GM19193 (cell line): ENCODE measurements around the gene SPATS2.

Experiments used
- POLR2A ChIP-seq: IDR thresholded peaks from 4 replicates; pipeline ENCODE4 v1.6.1; 2011; ENCODE audit not compliant: insufficient read depth, insufficient read length; ENCODE audit errors: extremely low read depth

SPATS2 gene

GRCh38 chr12:49451468-49452259 is 84.4 kb downstream of the SPATS2 start:
- no peak for TF ChIP-seq POLR2A

DNA sequence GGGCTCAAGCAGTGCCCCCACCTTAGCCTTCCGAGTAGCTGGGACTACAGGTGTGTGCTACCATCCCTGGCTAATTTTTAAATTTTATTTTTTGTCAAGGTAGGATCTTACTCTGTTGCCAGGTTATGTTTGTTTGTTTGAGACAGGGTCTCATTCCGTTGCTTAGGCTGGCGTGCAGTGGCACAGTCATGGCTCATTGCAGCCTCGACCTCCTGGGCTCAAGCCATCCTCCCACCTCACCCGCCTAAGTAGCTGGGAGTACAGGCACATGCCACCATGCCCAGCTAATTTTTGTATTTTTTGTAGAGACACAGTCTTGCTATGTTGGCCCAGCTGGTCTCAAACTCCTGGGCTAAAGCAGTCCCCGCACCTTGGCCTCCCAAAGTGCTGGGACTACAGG is 88.2 kb downstream of the SPATS2 start:
- TF ChIP-seq POLR2A, result no peak

- TF ChIP-seq POLR2A, result no peak
Observed at GRCh38 chr12:49456131-49456679, 88.9 kb downstream of the SPATS2 start.

GRCh38 chr12:49458816-49459215 is 91.6 kb downstream of the SPATS2 start:
- no peak for TF ChIP-seq POLR2A

DNA sequence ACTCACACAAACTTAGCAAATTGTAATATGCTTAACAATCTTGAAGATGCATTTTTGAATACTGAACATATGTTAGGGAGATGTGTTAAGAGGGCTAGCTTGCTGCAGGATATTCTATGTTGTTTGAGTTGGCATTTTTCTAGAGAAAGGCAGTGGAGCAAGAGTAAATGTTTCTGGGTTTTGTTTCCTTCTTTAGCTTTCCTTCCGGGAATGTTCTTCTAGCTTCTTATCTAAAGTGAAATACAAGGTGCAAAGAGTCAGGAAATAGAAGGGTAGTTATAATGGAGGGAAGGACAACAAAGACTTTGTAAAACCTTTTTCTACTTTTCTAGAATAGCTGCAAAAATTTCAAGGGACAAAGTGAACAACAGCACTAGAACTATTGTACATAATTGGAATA is 94.0 kb downstream of the SPATS2 start:
- TF ChIP-seq POLR2A, result no peak

GRCh38 chr12:49462083-49462744 is 95.0 kb downstream of the SPATS2 start:
- TF ChIP-seq POLR2A, result no peak

DNA sequence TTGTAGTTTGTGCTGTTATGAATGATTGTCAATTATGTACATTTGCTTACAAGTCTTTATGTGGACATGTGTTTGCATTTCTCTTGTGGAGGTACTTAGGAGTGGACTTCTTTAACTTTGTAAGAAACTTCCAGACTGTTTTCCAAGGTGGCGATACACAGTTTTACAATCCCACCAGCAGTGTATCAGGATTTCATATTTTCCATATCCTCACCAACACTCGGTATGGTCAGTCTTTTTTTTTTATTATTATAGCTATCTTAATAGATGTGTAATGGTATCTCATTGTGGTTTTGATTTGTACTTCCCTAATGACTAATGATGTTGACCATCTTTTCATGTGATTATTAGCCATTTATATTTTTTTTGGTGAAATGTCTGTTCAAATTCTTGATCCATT is 97.9 kb downstream of the SPATS2 start:
- no peak for TF ChIP-seq POLR2A

DNA sequence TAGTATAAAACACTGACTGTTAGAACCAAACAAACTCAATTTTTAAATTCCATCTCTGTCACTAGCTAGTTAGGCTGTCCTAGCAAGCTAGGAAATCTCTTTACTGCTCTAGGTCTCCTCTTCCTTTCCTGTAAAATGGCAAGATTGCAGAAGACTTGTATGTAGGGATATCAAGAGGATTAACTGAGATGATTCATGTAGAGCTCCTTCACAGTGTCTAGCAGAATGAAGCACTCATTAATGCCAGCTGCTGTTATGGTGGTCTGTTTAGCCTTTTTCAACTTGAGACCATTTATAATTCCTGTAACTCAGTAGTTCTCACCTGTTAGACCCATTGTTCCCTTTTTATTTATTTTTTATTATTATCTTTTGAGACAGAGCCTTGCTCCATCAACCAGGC is 103.7 kb downstream of the SPATS2 start:
- no peak for TF ChIP-seq POLR2A

GRCh38 chr12:49471557-49471956 is 104.3 kb downstream of the SPATS2 start:
- no peak for TF ChIP-seq POLR2A

DNA sequence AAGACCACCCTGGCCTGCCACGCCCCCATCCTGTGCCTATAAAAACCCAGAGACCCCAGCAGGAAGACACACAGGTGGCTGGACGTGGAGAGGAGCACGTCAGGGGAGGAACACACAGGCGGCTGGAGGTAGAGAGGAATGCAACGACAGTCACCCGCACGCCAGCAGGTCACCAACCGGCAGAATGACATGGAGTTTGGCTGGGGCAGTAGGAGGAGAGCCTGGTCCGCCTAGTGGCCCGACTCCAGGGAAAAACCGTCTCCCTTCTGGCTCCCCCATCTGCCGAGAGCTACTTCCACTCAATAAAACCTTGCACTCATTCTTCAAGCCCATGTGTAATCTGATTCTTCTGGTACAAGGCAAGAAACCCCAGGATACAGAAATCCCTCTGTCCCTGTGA is 108.8 kb downstream of the SPATS2 start:
- no peak for TF ChIP-seq POLR2A

DNA sequence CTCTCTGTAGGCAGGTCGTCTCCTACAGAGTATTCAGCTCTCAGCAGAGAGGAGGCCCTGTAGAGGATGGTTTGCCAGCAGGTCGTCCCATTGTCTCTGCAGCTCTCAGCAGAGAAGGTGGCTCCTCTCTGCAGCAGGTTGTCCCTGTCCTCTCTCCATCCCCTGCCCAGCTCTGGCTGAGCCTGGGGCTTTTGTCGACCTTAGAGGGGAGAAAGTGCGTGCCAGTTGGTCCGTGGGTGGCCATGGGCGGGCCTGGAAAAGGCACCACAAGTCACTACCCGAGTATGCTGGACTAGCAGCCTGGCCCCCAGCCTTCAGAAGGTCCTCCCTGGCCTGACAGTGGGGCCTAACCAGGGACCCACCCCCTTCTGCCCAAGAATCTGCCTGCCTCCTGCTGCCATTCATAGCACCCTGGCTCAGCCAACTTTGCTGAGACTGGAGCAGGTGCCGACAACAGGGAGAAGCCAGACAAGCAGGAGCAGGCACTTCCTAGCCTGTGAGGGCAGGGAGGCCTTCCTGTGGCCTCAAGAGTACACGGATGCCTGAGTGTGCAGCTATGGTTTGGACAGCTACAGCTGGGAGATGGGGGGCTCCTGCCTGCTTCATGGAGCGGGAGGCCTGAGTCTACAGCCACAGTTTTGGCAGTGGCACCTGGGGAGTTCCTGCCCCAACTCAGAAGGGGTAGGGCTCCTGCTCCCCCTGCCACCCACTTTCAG is 111.8 kb downstream of the SPATS2 start:
- TF ChIP-seq POLR2A, result no peak

- TF ChIP-seq POLR2A, result no peak
Observed at GRCh38 chr12:49482095-49483051, 115.1 kb downstream of the SPATS2 start.

GRCh38 chr12:49483619-49484018 is 116.4 kb downstream of the SPATS2 start:
- no peak for TF ChIP-seq POLR2A

- no peak for TF ChIP-seq POLR2A
Observed at GRCh38 chr12:49487605-49488004, 120.3 kb downstream of the SPATS2 start.
